Renal pelvis (tissue), 12 donors: Measurements from ENCODE around the gene MAPRE3. TPM values are rescaled to one million over a fixed set of nuclear protein-coding genes. Genes with fewer than 3 reads are reported as not detected.
"Not testable (repeated sequence)": the region's sequence is repeated elsewhere in the genome, so short reads cannot be mapped to it uniquely, and the experiment has no call there.

Experiments used
- DNase-seq: peaks from one replicate; pipeline ENCODE4 v3.0.0-alpha.2; 2013
- long read RNA-seq, 16 experiments: transcript quantifications; one replicate each; lab custom pipeline, GENCODE V29; 2026
- polyA plus RNA-seq, 3 donors: library from polyadenylated mRNA; unstranded; fragments of 120-200 nt; gene quantifications; one replicate each; pipeline ENCODE4 v1.2.1, GENCODE V29; 2013; ENCODE audit not compliant: insufficient read length in 3 of 3

MAPRE3 gene
- polyA plus RNA-seq: 10 to 100 TPM; 12.9 to 17.5 (median 14.3) TPM
- long read RNA-seq, donor 1, partial matches to known transcripts: 0 of 4 reads
- long read RNA-seq, donor 1, other reads (novel, unspliced or antisense): 0 of 4 reads
- long read RNA-seq, donor 2, partial matches to known transcripts: 0 of 5 reads
- long read RNA-seq, donor 2, other reads (novel, unspliced or antisense): 0 of 5 reads
- long read RNA-seq, donor 3, partial matches to known transcripts: 0 of 3 reads
- long read RNA-seq, donor 3, other reads (novel, unspliced or antisense): 0 of 3 reads
- long read RNA-seq, donor 4, partial matches to known transcripts: 21 of 24 reads
- long read RNA-seq, donor 4, other reads (novel, unspliced or antisense): 0 of 24 reads
- long read RNA-seq, donor 5, partial matches to known transcripts: 0 of 4 reads
- long read RNA-seq, donor 5, other reads (novel, unspliced or antisense): 0 of 4 reads
- long read RNA-seq, donor 6, partial matches to known transcripts: 0 of 4 reads
- long read RNA-seq, donor 6, other reads (novel, unspliced or antisense): 0 of 4 reads
- long read RNA-seq, donor 7, partial matches to known transcripts: 0 of 4 reads
- long read RNA-seq, donor 7, other reads (novel, unspliced or antisense): 0 of 4 reads
- long read RNA-seq, donor 8, partial matches to known transcripts: 0 of 3 reads
- long read RNA-seq, donor 8, other reads (novel, unspliced or antisense): 0 of 3 reads
- long read RNA-seq, donor 9, transcript MAPRE3-203 (7 exons, 1,801 nt): major isoform, 5 of 8 reads
- long read RNA-seq, donor 9, partial matches to known transcripts: 0 of 8 reads
- long read RNA-seq, donor 9, other reads (novel, unspliced or antisense): 0 of 8 reads
- long read RNA-seq, donor 10, partial matches to known transcripts: 20 of 26 reads
- long read RNA-seq, donor 10, other reads (novel, unspliced or antisense): 0 of 26 reads
- long read RNA-seq, donor 11, partial matches to known transcripts: 0 of 3 reads
- long read RNA-seq, donor 11, other reads (novel, unspliced or antisense): 0 of 3 reads
- long read RNA-seq, donor 12, partial matches to known transcripts: 0 of 5 reads
- long read RNA-seq, donor 12, other reads (novel, unspliced or antisense): 0 of 5 reads
- long read RNA-seq, donor 13, partial matches to known transcripts: 0 of 5 reads
- long read RNA-seq, donor 13, other reads (novel, unspliced or antisense): 0 of 5 reads
- long read RNA-seq, donor 14: 0 reads
- long read RNA-seq, donor 15, partial matches to known transcripts: 0 of 7 reads
- long read RNA-seq, donor 15, other reads (novel, unspliced or antisense): 0 of 7 reads
- long read RNA-seq, donor 16, partial matches to known transcripts: 0 of 4 reads
- long read RNA-seq, donor 16, other reads (novel, unspliced or antisense): 0 of 4 reads

- peak; percentile 84 for DNase-seq
Measured at GRCh38 chr2:26970244-26970927, at the start of gene MAPRE3. Gene MAPRE3, plus strand, starts transcription at chr2:26970637. Its CDS starts 51,582 bp downstream, at chr2:27022219.

GRCh38 chr2:26921323-26921722 is 49.1 kb upstream of the MAPRE3 start:
- no peak for DNase-seq

- peak; percentile 51 for DNase-seq
Measured at GRCh38 chr2:26922405-26923188, 47.8 kb upstream of the MAPRE3 start.

GRCh38 chr2:26923189-26923466 is 47.3 kb upstream of the MAPRE3 start:
- not testable (repeated sequence) for DNase-seq

- DNase-seq: no peak
Measured at GRCh38 chr2:26924731-26925099, 45.7 kb upstream of the MAPRE3 start.

- no peak for DNase-seq
Measured at GRCh38 chr2:26925100-26925791, 45.2 kb upstream of the MAPRE3 start.

GRCh38 chr2:26927221-26927620 is 43.2 kb upstream of the MAPRE3 start:
- DNase-seq: no peak

- no peak for DNase-seq
Measured at GRCh38 chr2:26932974-26933373, 37.5 kb upstream of the MAPRE3 start.

- DNase-seq: no peak
Measured at GRCh38 chr2:26933431-26934334, 36.8 kb upstream of the MAPRE3 start.

GRCh38 chr2:26934335-26934724 is 36.1 kb upstream of the MAPRE3 start:
- no peak for DNase-seq

- DNase-seq: no peak
Measured at GRCh38 chr2:26934985-26935384, 35.5 kb upstream of the MAPRE3 start.

GRCh38 chr2:26936855-26937254 is 33.6 kb upstream of the MAPRE3 start:
- DNase-seq: no peak

GRCh38 chr2:26938399-26939118 is 31.9 kb upstream of the MAPRE3 start:
- no peak for DNase-seq

GRCh38 chr2:26940001-26940400 is 30.4 kb upstream of the MAPRE3 start:
- no peak for DNase-seq

- DNase-seq: no peak
Measured at GRCh38 chr2:26941486-26941885, 29.0 kb upstream of the MAPRE3 start.

GRCh38 chr2:26942543-26943295 is 27.7 kb upstream of the MAPRE3 start:
- DNase-seq: peak; percentile 55
